Large intestine (tissue), 3 donors: ENCODE results near the gene VIT. TPM values are rescaled to one million over a fixed set of nuclear protein-coding genes. Genes with fewer than 3 reads are reported as not detected.

Source experiments
- DNase-seq, 2 donors: peaks; one replicate each; pipeline versions ENCODE4 v3.0.0 to v3.0.0-alpha.2; 2013
- H3K27ac ChIP-seq: one replicate; pipeline ENCODE4 v1.5.1; 2013; ENCODE audit warnings: low read length
- H3K27me3 ChIP-seq: 2 replicates; pipeline ENCODE4 v1.6.1; 2013; ENCODE audit warnings: low read length; ENCODE audit not compliant: control insufficient read depth, insufficient read depth
- H3K36me3 ChIP-seq: 2 replicates; pipeline ENCODE4 v1.6.1; 2013; ENCODE audit warnings: low read length; ENCODE audit not compliant: control insufficient read depth, insufficient read depth
- H3K4me1 ChIP-seq: one replicate; pipeline ENCODE4 v1.6.1; 2013; ENCODE audit warnings: low read length; ENCODE audit not compliant: control insufficient read depth, insufficient read depth
- H3K4me3 ChIP-seq: one replicate; pipeline ENCODE4 v1.5.1; 2013; ENCODE audit warnings: low read length
- H3K9me3 ChIP-seq: one replicate; pipeline ENCODE4 v1.6.1; 2013; ENCODE audit warnings: mild to moderate bottlenecking, low read depth, low read length, moderate library complexity; ENCODE audit not compliant: control insufficient read depth
- WGBS: methylation state at CpG from one replicate; pipeline ENCODE4 v1.1.5; 2013; ENCODE audit warnings: low lambda C conversion rate; ENCODE audit not compliant: insufficient coverage; 5-methylcytosine and 5-hydroxymethylcytosine counted together
- polyA plus RNA-seq: library from polyadenylated mRNA; unstranded; fragments of 120-200 nt; gene quantifications from one replicate; pipeline ENCODE4 v1.2.1, GENCODE V29; 2013

The VIT gene
- polyA plus RNA-seq, 1 donor: 0.13 TPM

- Histone ChIP-seq H3K36me3 (no peaks in the 10 kb centered on the region), H3K9me3 (no peaks in the 10 kb centered on the region), H3K27ac (no peak overlapping the region), H3K4me3 (no peak overlapping the region), H3K27me3 (no peaks in the 10 kb centered on the region), H3K4me1 (no peaks in the 10 kb centered on the region)
- no peak for DNase-seq
- 17% methylated on average over 1 of the region's 8 CpGs for WGBS
Measured at GRCh38 chr2:36697424-36698066, 1.0 kb downstream of the VIT start.

- WGBS: no CpG with 5 or more reads among the region's 1 CpG
- H3K27me3 ChIP-seq: no peaks in the 10 kb centered on the region
- no peak for DNase-seq
- no peaks in the 10 kb centered on the region for H3K4me1 ChIP-seq
- H3K36me3 ChIP-seq: no peaks in the 10 kb centered on the region
- H3K9me3 ChIP-seq: no peaks in the 10 kb centered on the region
- no peak overlapping the region for H3K4me3 ChIP-seq
- no peak overlapping the region for H3K27ac ChIP-seq
Measured at GRCh38 chr2:36698993-36699392, 2.5 kb downstream of the VIT start.

GRCh38 chr2:36700311-36700710 lies 3.8 kb downstream of the VIT start:
- no peak overlapping the region for H3K27ac ChIP-seq
- no CpG with 5 or more reads among the region's 4 CpGs for WGBS

DNA sequence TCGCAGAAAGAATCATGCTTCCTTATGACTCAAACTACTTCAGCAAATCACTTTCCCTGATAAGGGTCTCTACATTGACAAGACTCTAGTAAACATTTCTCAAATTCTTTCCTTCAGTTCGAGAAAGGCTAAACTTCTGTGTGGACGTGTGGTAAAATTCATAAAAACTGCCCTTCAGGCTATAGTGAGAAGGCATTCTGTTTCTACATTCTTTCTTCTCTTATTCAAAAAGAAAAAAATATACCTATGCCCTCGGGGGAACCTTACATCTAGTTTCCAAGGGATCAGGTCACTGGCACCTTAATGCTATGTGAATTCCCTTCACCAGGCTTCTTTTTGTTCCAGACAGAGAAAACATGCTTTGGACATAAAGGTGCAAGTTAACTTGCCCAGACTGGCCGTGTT lies 4.9 kb downstream of the VIT start:
- no peak overlapping the region for H3K4me3 ChIP-seq
- DNase-seq: no peak
- no peak overlapping the region for H3K27ac ChIP-seq
- H3K4me1 ChIP-seq: no peaks in the 10 kb centered on the region
- no peaks in the 10 kb centered on the region for H3K27me3 ChIP-seq
- H3K36me3 ChIP-seq: no peaks in the 10 kb centered on the region
- WGBS: 0% methylated on average over 1 of the region's 5 CpGs
- H3K9me3 ChIP-seq: no peaks in the 10 kb centered on the region

More at GRCh38 chr2:36700311-36700710, 3.8 kb downstream of the VIT start:
- H3K9me3 ChIP-seq: no peaks in the 10 kb centered on the region
- no peaks in the 10 kb centered on the region for H3K36me3 ChIP-seq
- H3K27me3 ChIP-seq: no peaks in the 10 kb centered on the region
- H3K4me3 ChIP-seq: no peak overlapping the region
- no peaks in the 10 kb centered on the region for H3K4me1 ChIP-seq
- DNase-seq: no peak

DNA sequence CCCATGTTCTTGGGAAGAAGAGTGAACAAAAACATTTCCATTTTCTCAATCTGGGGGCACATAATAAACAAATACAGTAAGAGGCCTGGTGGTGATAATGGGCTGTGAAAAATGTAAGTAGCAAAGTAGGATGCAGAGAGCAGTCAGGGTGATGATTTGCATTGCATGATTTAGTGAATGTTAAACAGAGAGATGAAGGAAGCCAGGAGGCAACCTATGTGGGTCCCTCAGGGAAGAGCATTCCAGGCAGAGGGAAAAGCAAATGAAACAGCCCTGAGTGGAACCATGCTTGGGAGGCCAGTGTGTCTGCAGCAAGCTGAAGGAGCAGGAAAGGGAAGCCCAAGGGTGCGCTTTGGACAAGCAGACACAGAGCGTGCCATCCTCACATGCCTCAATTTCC lies 5.4 kb downstream of the VIT start:
- Histone ChIP-seq H3K4me1 (no peaks in the 10 kb centered on the region), H3K27me3 (no peaks in the 10 kb centered on the region), H3K4me3 (no peak overlapping the region), H3K9me3 (no peaks in the 10 kb centered on the region), H3K27ac (no peak overlapping the region), H3K36me3 (no peaks in the 10 kb centered on the region)
- DNase-seq: no peak
- no CpG with 5 or more reads among the region's 2 CpGs for WGBS

- 80% methylated on average over 1 of the region's 3 CpGs for WGBS
- no peak for DNase-seq
- H3K4me3 ChIP-seq: no peak overlapping the region
- no peaks in the 10 kb centered on the region for H3K4me1 ChIP-seq
- no peaks in the 10 kb centered on the region for H3K36me3 ChIP-seq
- no peaks in the 10 kb centered on the region for H3K9me3 ChIP-seq
- no peak overlapping the region for H3K27ac ChIP-seq
- H3K27me3 ChIP-seq: no peaks in the 10 kb centered on the region
Measured at GRCh38 chr2:36702781-36703180, 6.3 kb downstream of the VIT start.

DNA sequence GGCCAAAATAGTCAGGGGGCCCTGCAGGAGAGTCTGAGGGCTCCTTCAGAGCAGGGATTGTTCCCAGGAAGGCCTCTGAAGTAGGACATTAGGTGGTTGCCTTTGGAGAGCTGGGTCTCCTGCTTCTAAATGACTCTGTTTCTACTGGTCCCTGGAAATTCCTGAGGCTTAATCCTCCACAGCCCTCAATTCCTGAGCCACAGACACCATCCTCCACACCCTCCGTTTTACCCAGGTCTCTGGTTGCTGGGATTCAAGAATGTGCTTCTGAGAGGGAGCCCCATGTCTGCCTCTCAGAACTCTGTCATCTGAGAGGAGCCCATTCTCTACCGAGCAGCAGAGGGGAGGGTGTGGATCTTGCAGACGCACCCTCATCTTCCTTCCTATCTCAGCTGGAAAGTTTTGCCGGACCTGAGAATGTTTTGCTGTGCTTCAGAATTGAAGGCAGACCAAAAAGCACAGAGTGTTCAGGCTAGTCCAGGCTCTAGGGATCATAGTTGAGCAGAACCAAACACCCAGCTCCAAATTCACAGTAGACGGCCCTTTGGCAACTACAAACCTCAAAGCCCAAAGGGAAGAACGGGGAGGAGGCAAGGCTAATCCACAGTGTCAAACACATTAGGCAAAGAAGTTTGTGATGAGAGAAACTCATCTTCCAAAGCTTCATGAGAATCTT lies 8.1 kb downstream of the VIT start:
- 100% methylated on average over 1 of the region's 6 CpGs for WGBS
- no peak overlapping the region for H3K27ac ChIP-seq
- DNase-seq: no peak

DNA sequence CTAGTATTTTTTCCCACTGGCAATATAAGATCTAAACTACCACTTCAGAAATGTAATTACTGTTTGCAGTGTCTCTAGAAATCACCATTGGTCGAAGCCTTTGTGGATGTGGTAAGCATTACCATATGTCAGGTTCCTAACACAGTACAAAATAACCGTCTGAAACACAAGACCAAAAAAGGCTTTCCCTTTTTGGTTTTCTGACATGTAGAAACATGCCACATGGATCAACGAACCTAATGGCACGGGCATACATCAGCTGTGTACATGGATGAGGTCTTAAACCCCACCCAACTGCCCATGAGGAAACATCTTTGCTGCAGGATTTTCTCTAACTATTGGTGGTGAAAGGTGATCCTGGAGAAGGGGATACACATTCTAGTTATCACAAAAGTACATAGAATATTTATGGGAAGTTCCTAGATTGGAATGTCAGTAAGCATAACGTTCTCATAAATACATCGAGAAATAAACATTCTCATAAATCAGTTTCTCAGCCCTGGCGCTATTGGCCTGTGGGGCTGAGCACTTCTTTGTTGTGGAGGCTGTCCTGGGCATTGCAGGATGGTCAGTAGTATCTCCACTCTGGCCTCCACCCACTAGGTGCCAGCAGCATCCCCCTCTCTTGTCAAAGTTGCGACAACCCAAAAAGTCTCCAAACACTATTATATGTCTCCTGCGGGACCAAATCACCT lies 9.0 kb downstream of the VIT start:
- no peak for DNase-seq
- 88% methylated on average over 5 of the region's 9 CpGs for WGBS
- Histone ChIP-seq H3K27me3 (no peaks in the 10 kb centered on the region), H3K36me3 (no peaks in the 10 kb centered on the region), H3K27ac (no peak overlapping the region), H3K9me3 (no peaks in the 10 kb centered on the region), H3K4me1 (no peaks in the 10 kb centered on the region), H3K4me3 (no peak overlapping the region)

More for the DNA sequence above, 8.1 kb downstream of the VIT start:
- Histone ChIP-seq H3K4me3 (no peak overlapping the region), H3K9me3 (no peaks in the 10 kb centered on the region), H3K36me3 (no peaks in the 10 kb centered on the region), H3K27me3 (no peaks in the 10 kb centered on the region), H3K4me1 (no peaks in the 10 kb centered on the region)

DNA sequence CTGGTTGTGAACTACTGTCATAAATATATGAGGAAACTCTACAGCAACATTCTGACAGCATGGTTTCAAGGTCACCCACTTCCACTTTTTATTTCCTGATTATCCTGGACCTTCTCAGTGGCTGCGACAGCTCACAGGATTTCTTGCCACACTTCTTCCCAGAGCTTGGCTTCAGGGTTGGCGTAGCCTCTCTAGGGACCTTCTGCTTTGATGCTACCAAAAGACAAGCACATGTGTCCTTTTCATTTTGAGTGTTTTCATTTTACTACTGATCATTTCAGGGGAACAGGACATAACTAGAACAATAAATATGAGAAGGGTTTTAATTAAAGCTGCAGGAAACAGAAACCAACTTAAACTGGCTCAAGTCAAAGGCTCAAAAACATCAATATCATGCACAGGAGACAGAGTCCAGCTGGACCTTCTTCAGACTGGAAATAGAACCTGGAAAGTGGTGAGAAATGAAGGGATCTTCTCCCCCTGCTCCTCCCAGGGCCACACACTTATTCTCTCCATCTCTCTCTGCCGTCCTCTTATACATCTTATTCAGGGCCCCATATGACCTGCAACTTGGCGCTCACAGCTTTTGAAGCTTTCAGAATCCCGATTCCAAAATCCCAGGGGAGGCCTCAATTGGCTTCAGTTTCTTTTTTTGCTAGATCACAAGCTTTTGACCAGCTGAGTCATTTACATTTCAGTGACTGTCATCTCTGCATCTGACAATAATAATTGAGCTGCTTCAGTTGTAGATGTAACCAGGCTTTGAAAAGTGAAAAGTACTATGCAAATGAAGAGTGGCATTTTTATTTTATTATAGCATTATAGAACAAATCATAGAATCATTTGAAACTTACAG lies 9.7 kb downstream of the VIT start:
- Histone ChIP-seq H3K4me1 (no peaks in the 10 kb centered on the region), H3K9me3 (no peaks in the 10 kb centered on the region), H3K27me3 (no peaks in the 10 kb centered on the region), H3K4me3 (no peak overlapping the region), H3K27ac (no peak overlapping the region), H3K36me3 (no peaks in the 10 kb centered on the region)
- no peak for DNase-seq
- WGBS: 67% methylated on average over 1 of the region's 5 CpGs

DNA sequence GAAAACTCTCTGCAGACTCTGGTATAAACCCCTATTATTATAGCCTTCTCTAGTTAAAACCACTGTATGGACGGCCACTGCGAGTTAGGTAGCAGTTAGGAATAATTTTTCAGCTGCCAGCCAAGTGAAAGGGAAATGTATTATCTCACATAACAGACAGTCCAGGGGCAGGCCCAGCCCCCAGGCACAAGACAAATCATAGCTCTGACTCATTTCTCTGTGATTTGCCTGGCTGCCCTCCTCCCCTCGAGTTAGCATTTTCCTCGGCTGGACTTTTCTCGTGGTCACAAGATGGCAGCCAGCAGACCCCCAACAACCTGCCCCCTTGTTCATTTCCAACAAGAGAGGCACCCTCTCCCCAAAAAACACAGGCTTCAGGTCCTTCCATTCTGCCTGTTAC lies 10.5 kb downstream of the VIT start:
- no peaks in the 10 kb centered on the region for H3K4me1 ChIP-seq
- no peak overlapping the region for H3K4me3 ChIP-seq
- H3K27me3 ChIP-seq: no peaks in the 10 kb centered on the region
- WGBS: no CpG with 5 or more reads among the region's 5 CpGs
- DNase-seq: no peak
- no peaks in the 10 kb centered on the region for H3K36me3 ChIP-seq
- H3K27ac ChIP-seq: no peak overlapping the region
- no peaks in the 10 kb centered on the region for H3K9me3 ChIP-seq
